ENCODE data around the gene ROR1. TPM values are rescaled to one million over a fixed set of nuclear protein-coding genes. Genes with fewer than 3 reads are reported as not detected.

The ROR1 gene
- total and polyA plus RNA-seq, 9 of the 15 experiments (the other 6 are each of a cell fraction or from before 2014, with no cell fraction given), result 0.02 TPM; not detected in 8

DNA sequence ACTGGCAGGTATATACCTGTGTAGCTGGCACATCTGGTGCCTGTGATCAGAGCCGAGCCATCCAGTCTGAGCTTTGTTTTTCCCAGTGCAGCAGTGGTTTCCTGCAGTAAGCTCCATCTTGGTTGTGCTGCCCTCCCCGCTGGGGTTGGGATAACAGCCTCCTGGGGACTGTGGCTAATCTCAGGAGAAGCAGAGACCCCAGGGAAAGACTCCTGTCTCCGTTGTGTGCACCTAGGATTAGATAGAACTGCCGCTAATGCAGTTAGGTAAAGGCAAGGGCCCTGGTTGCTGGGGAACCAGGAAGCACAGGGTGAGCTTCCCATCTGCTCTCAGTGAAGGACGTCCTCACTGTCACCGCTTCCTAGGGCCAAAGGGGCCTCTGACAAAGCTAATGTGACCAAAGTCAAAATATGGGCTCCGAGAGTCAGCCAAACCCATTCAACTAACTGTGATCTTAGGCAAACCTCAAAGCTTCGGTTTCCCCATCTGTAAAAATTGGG lies 20.0 kb downstream of the ROR1 start:
- Histone ChIP-seq H3K4me1 (replicated peaks in 1 of 2; ENCODE audit: control insufficient read depth in 2 of 2, insufficient read depth in 2 of 2, low read length in 2 of 2) (no peaks in the 10 kb centered on the region), H3K9me3 (replicated peaks; ENCODE audit: control insufficient read depth, insufficient read depth, low read depth, low read length) (no peaks in the 10 kb centered on the region), H3K9ac (ENCODE audit: insufficient read depth in 1 of 2, low read depth in 2 of 2, low read length in 2 of 2) (no peak overlapping the region), H3K36me3 (ENCODE audit: control insufficient read depth, insufficient read depth, low read length) (no peaks in the 10 kb centered on the region), H3K79me2 (ENCODE audit: control insufficient read depth, insufficient read depth, low read length) (no peaks in the 10 kb centered on the region), H3K4me2 (ENCODE audit: insufficient read depth, low read length) (no peak overlapping the region), H2AFZ (ENCODE audit: low read depth, low read length) (no peak overlapping the region), H3K9me1 (ENCODE audit: control insufficient read depth, insufficient read depth, low read length) (no peaks in the 10 kb centered on the region), H3K27ac (ENCODE audit: extremely low read depth, low read depth, low read length) (no peak overlapping the region), H3K4me3 (no peak overlapping the region), H3K27me3 (ENCODE audit: control insufficient read depth in 2 of 2, insufficient read depth in 2 of 2, low read length in 2 of 2) (peaks cover 3 to 15% of the 10 kb centered on the region in 2 experiments; a peak in 2 of 5 replicates), H4K20me1 (replicated peaks; ENCODE audit: control insufficient read depth, insufficient read depth, low read length) (no peaks in the 10 kb centered on the region)
- POLR2A ChIA-PET, result no interaction called here
- in situ Hi-C loops (cut with MboI), result no loop called here
- ATAC-seq, result no peak
- CTCF ChIA-PET (ENCODE audit: low intra/inter-chr PET ratio), result no interaction called here
- no peak for FAIRE-seq
- no peak for TF ChIP-seq TAF15 (IDR thresholded peaks at IDR 0.05; ENCODE audit: low read depth, low read length)
- no peak for TF ChIP-seq BCL6 (CRISPR knock-in tag; IDR thresholded peaks at IDR 0.05)
- WGBS (ENCODE audit: insufficient coverage, low coverage, missing lambda C conversion rate), result 0% methylated on average over 8 of the region's 8 CpGs
- intact Hi-C loops (cut with micrococcal nuclease), result no loop called here
- no peak for DNase-seq (ENCODE audit: extremely low read depth in 1 of 4, low spot score in 3 of 4)
- no TSS peak for BruUV-seq (replicated peaks)

- H3K9ac ChIP-seq (ENCODE audit: insufficient read depth in 1 of 2, low read depth in 2 of 2, low read length in 2 of 2), result no peak overlapping the region
- H2AFZ ChIP-seq (ENCODE audit: low read depth, low read length), result no peak overlapping the region
- POLR2A ChIA-PET, result interaction anchor here (0.6 kb wide), 1 partner anchor 22 kb away, joined by 3 read pairs; no protein-coding TSS in a partner anchor
- H3K27ac ChIP-seq (ENCODE audit: extremely low read depth, low read depth, low read length), result no peak overlapping the region
- no peak overlapping the region for H3K4me3 ChIP-seq
- H3K9me1 ChIP-seq (ENCODE audit: control insufficient read depth, insufficient read depth, low read length), result no peaks in the 10 kb centered on the region
- in situ Hi-C loops (cut with MboI) (no loop called here), intact Hi-C loops (cut with micrococcal nuclease) (no loop called here)
- FAIRE-seq (no peak), DNase-seq (ENCODE audit: extremely low read depth in 1 of 4, low spot score in 3 of 4) (no peak), ATAC-seq (no peak)
- H4K20me1 ChIP-seq (replicated peaks; ENCODE audit: control insufficient read depth, insufficient read depth, low read length), result no peaks in the 10 kb centered on the region
- H3K9me3 ChIP-seq (replicated peaks; ENCODE audit: control insufficient read depth, insufficient read depth, low read depth, low read length), result no peaks in the 10 kb centered on the region
- CTCF ChIA-PET (ENCODE audit: low intra/inter-chr PET ratio), result no interaction called here
- H3K79me2 ChIP-seq (ENCODE audit: control insufficient read depth, insufficient read depth, low read length), result no peaks in the 10 kb centered on the region
- 0% methylated on average over 6 of the region's 7 CpGs for WGBS (ENCODE audit: insufficient coverage, low coverage, missing lambda C conversion rate)
- H3K36me3 ChIP-seq (ENCODE audit: control insufficient read depth, insufficient read depth, low read length), result no peaks in the 10 kb centered on the region
- H3K4me2 ChIP-seq (ENCODE audit: insufficient read depth, low read length), result no peak overlapping the region
- BruUV-seq (replicated peaks), result no TSS peak
- H3K27me3 ChIP-seq (ENCODE audit: control insufficient read depth in 2 of 2, insufficient read depth in 2 of 2, low read length in 2 of 2), result peaks cover 3 to 15% of the 10 kb centered on the region in 2 experiments; a peak in 2 of 5 replicates
- H3K4me1 ChIP-seq (replicated peaks in 1 of 2; ENCODE audit: control insufficient read depth in 2 of 2, insufficient read depth in 2 of 2, low read length in 2 of 2), result no peaks in the 10 kb centered on the region
- TF ChIP-seq FOS (IDR thresholded peaks at IDR 0.05; ENCODE audit: extremely low read depth, insufficient read length), result no peak
- TF ChIP-seq PHB (CRISPR knock-in tag; IDR thresholded peaks at IDR 0.05), result no peak
- TF ChIP-seq ETS2 (tag; IDR thresholded peaks at IDR 0.05; ENCODE audit: borderline replicate concordance, poor library complexity, severe bottlenecking), result no peak
- no peak for TF ChIP-seq YBX1 (IDR thresholded peaks at IDR 0.05)
- TF ChIP-seq, protein P1, sequence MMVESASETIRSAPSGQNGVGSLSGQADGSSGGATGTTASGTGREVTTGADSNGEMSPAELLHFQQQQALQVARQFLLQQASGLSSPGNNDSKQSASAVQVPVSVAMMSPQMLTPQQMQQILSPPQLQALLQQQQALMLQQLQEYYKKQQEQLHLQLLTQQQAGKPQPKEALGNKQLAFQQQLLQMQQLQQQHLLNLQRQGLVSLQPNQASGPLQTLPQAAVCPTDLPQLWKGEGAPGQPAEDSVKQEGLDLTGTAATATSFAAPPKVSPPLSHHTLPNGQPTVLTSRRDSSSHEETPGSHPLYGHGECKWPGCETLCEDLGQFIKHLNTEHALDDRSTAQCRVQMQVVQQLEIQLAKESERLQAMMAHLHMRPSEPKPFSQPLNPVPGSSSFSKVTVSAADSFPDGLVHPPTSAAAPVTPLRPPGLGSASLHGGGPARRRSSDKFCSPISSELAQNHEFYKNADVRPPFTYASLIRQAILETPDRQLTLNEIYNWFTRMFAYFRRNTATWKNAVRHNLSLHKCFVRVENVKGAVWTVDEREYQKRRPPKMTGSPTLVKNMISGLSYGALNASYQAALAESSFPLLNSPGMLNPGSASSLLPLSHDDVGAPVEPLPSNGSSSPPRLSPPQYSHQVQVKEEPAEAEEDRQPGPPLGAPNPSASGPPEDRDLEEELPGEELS (CRISPR knock-in tag; IDR thresholded peaks at IDR 0.05; ENCODE audit: borderline replicate concordance), result no peak
- no peak for TF ChIP-seq ZKSCAN8 (CRISPR knock-in tag; IDR thresholded peaks at IDR 0.05)
- TF ChIP-seq, protein P2, sequence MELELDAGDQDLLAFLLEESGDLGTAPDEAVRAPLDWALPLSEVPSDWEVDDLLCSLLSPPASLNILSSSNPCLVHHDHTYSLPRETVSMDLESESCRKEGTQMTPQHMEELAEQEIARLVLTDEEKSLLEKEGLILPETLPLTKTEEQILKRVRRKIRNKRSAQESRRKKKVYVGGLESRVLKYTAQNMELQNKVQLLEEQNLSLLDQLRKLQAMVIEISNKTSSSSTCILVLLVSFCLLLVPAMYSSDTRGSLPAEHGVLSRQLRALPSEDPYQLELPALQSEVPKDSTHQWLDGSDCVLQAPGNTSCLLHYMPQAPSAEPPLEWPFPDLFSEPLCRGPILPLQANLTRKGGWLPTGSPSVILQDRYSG (tag; conservative IDR thresholded peaks at IDR 0.05; ENCODE audit: low read depth), result no peak
- TF ChIP-seq MAZ (CRISPR knock-in tag; conservative IDR thresholded peaks at IDR 0.05 in 1 of 2, IDR thresholded peaks at IDR 0.05 in 1 of 2), result no peak
Observed at GRCh38 chr1:63794354-63794753, 20.5 kb downstream of the ROR1 start.
